Measurements from ENCODE around the gene DUSP7.
A peak's percentile ranks its signal among the peaks of the same experiment; 100 is the strongest.

DUSP7 gene

DNA sequence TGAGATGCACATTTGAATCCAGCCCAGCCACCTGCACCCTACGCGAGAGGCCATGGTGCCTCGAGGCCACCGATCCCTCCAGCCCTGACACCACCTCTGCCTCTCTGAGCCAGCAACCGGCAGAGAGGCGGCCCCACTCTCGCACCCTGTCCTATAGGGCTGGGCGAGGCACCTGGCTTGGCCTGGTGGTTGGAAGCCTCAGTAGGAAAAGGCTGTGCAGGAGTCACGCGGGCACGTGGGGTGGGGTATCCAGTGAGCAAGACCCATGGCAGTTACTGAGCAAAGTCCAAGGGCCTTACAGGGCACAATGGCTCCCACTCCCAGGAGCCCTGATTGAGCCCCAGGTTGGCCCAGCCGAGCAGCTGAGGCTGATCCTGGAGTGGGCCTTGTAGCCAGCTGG lies 12.4 kb upstream of the DUSP7 start:
- DNase-seq (ENCODE audit: low read depth) = no peak

DNA sequence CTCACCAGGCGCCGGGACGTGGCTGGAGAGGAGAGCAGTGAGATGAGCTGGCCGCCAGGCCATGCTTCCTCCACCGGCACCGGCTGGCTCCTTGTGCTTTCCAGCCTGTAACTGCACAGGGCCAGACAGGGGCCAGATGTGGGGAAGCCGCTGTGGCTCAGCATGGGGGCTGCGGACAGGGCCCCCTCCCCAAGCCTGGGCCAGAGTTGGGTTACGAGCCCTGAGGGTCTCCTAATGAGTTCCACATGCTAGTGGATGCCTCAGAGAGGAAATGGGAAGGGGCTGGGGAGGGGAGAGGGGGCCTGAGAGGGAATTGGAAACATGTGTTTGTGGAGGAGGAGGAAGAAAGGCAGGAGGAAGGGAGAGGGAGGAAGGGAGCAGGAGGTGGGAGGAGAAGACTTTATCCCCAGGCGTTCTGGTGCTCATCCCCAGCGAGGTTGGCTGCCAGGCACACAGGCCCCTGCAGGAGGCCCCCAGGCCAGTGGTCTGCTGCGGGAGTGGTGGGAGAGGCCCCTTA lies 11.7 kb upstream of the DUSP7 start:
- peak; percentile 46 for DNase-seq (ENCODE audit: low read depth)

DNA sequence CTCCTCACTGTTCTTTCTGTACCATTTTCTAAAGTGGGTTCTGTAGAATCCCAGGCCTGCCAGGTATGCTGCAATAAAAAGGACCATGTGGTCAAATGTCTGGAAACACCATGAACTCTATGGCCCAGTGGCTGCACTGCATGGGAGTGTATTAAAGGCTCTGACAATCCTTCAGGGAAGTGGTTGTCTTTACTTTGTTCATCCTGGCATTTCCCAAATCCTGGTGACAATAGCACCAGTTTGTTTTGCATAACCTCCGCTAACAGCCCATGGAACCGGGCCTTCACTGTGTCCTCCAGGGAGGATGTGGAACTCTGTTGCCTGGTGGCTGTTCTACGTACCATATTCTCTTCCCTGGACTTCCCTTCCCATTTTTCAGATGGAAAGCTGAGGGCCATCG lies 11.2 kb upstream of the DUSP7 start:
- no peak for DNase-seq (ENCODE audit: low read depth)

DNA sequence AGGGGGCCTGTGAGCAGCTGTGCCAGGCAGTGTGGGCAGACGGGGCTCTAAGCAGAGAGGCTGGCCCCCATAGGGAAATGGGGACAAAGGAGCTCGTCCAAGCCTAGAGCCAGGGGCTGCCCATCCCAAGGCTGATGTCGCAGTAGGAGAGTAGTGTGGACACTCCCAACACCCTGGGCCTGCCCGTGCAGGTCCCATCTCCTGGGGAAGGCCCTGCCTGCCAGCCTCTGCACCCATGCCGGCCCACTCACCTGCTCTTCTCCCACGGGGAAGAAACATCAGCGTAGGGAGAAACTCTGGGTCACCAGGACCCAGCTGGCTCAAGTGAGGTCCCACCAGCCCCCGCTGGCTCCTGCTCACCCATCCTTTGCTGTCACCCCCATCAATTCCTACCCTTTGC lies 10.7 kb upstream of the DUSP7 start:
- DNase-seq (ENCODE audit: low read depth) = no peak

DNA sequence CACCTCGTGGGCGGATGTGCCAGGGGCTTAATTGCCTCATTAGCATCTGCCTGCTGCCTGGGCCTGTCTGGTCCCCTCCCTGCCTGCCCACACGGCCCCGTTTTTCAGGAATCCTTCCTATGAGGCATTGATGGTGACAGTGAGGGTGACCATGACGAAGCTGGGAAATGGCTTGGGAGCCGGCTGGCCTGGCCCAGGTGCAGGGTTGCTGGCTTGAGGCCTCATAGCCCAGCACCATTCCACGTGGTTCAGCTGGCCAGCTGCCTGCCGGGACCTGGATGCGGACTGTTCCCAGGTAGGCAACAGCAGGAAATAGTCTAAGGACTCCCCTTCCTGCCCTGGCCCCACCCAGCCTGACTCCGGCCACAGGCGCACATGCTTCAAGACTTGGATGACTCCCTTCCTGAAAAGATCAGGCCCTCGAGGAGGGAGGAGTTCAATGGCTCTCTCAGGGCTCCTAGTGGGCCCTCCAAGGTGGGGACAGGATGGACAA lies 8.9 kb upstream of the DUSP7 start:
- no peak for DNase-seq (ENCODE audit: low read depth)

DNA sequence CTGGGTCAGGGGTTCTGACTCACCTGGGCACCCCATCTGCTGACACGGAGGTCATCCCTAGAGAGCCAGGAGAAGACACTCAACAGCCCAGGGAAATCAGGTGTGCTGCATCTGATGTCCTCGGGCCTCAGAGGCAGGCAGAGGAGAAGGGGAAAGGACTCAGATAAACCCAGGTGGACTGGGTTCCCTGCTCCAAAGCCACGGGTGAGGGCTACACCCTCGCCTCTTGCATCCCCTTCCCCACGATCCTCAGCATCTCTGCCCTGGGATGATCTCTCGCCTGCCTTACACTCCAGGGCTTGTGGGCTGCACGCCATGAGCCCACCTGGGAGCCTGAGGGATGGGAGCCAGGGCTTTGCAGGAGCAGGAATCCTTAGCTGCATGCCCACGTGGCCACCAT lies 8.2 kb upstream of the DUSP7 start:
- DNase-seq (ENCODE audit: low read depth) = no peak

DNA sequence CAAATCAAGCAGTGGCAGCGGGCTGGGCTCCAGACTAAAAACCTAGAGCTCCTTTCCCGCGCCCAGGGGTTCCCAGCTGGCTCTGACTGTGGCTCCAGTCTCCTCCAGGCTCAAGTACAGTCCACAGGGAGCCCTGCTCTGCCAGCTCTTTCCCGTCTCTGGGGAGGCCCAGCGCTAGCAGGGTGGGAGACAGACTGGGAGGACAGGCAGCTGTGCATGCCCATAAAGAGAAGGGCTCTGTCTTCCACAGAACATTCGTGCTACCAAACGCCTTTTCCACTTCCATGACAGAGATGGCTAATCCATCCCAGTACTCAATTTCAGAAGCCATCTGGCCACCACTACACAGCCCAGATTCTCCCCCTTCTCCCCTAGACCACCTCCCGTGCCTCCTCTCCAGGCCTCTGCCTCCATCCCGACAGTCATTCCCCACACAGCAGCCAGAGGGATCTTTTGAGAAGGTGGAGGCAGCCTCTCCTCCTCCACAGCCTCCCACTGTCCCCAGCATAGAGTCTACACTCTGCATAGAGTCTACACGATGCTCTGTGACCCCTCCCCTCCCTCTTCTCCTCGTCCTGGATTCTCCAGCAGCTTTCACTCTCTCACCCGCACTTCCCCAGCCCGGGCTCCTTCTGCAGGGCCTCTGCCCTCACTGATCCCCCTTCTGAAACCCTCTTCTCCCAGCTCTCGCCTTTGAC lies 6.8 kb upstream of the DUSP7 start:
- no peak for DNase-seq (ENCODE audit: low read depth)

DNA sequence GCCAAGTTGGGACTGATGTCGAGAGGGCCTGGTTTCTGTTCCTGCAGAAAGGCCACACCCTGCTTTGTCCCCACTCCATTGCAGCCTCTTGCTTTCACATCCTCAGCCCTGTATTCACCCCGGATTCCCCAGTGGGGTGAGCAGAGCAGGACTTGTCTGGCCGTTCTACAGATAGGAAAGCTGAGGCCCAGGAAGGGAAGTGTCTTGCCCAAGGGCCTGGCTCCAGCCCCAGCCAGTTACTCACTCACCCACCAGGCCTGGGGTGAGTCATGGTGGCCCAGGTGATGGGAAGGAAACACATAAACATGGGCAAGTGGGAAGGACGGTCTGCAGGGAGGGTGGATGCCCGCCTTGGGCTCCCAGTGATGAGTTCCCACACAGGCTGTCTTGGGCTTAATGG lies 6.1 kb upstream of the DUSP7 start:
- peak; percentile 91 for DNase-seq (ENCODE audit: low read depth)

DNA sequence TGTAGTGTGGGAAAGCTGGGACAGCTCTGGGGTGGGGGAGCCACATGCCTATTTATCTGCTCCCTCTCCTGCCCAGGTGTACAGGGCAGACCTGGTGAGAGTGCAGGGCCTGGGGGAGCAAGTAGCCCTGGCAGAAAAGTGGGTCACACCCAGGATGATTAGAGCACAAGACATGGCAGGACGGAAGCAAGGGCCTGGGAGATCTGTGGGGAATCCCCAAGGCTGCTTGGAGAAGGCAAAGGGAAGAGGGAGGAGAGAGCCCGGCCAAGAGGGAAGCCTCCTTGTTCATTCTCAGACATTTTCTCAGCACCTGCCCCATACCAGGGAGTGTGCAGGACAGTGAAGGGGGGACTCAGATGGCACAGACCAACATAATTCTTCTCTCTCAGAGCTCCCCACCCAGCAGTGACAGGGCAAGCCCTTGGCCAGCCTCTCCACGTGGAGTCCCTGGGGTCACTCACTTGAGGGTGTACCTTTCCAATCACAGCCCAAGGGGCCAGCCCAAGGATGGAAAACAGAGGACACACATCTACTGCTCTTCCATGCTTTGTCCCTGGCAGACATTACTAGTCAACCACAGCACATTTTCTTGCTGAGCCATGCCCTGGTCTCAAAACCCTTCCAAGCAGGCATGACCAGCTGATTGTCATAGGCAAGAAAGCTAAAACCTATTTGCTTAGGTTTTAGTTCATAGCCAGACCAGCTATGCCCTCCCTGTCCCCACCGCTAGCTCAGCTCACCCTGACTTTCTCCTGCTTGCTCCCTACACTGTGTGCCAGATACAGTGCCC lies 4.9 kb upstream of the DUSP7 start:
- DNase-seq (ENCODE audit: low read depth) = no peak

DNA sequence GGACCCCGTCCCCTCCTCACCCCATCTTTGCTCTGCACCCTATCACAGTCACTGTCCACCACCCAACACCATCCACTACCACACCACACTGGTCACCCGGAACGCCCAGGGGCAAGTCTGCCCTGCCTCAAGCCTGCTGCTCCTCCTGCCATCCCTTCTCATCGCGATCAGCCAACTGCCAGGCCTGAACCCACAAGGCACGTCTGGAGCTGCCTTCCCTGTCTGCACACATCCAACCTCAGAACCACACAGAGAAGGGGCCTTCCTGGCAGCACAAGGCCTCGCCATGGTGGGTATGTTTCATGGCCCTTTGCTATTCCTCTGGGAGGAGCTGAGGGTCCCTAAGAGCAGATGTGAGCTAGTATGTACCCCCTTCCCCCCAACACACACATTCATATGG lies 3.4 kb upstream of the DUSP7 start:
- DNase-seq (ENCODE audit: low read depth) = no peak

DNA sequence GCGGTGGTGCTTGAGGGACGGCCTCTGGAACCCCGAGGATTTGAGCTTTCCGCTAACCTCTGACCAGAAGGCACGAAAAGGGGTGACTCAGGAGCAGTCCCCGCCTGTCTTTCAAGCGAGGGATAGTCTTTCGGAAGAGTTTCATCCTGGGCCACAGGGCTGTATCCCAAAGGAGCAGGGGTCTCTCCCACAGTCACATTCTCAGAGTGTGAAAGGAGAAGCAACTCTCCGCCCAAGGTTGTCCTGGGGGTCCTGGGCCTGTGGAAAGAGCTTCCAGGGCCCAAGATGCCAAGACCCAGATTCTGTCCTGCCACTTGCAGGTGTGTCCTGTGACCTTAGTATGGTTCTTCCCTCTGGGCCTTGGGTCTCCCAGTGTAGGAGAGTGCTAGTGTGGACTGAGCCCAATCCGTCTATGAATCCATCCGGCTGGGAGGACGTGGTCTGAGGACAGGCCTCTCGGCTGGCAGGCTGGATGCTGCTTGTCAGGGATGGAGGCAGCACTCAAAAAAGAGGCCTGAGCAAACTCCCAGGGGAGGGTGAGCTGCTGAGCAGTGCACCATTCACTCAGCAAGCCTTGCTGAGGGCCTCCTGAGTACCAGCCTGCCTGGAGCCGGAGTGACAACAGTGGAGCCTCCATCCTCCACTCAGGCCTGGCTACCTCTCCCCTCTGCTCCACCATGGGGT lies 1.6 kb upstream of the DUSP7 start:
- DNase-seq (ENCODE audit: low read depth) = no peak

DNA sequence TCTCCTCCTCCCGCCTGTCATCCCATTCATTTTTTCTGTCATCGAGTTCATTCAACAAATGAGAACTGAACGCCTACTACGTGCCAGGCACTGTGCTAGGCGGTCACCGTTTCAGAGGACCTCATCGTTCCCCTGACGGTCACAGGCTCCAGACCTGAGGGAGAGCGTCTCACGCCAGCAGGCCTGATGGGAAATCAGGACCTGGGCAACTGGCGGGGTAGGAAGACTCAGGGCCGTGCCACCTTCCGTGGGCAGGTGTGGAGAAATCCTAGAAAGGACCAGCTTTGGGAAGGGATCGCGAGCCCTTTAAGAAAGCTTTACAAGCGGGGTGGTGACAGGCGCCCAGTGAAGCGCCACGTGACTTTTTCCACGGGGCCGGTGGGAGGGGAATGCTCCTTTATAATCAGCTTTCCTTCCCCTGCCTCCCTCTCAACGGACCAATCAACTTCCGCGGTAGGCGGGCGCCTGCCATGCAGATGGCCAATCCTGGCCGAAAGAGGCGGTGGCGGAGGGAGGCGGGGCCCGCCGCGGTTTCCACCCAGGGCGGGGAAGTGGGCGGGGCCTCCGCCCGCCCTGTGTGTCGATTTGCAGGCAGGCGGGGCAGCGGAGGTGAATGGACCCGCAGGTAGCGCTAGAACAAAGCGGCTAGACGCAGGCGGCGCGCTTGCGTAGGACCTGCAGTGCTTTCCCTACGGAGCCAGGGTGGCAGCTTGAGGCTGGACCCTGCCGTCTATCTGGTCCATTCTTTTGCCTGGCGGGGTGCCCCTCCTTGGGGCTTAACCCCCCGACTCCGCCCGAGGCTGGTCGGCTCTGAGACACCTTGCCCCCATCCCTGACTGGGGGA lies 819 bp upstream of the DUSP7 start:
- peak; percentile 98 for DNase-seq (ENCODE audit: low read depth)

DNA sequence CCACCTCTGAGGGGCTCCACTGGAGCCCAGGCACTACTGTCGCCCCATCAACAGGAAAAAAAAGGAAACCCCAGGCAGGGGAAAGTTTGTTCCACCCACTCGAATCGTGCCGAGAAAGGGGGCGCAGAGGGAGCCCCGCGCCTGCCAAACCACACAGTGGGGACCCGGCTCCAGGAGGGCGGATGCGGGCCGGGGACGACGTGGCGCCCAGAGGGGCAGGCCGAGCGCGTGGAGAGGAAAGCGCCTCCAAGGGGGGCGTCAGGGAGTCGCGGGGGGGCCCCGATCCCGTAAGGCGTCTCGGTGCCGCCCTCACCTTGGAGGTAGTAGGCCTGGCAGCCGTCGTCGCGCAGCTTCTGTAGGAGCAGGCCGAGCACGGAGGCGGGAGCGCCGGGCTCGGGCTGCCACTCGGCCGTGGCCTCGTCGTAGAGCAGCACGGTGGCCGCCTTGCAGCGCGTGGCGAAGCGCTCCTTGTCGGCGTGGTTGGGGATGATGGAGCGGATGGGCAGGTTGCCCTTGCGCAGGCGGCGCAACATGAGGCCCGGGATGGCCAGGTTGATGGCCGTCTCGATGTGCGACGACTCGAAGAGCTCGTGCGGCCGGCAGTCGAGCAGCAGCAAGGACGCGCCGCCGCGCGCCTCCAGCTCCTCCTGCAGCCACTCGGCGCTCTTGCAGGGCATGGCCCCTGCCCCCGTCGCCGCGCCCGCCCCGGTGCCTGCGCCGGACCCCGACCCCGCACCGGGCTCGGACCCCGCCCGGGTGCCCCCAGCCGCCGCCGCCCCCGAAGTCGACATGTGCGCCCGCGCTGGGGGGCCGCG lies 627 bp downstream of the DUSP7 start:
- DNase-seq (ENCODE audit: low read depth) = peak; percentile 41

DNA sequence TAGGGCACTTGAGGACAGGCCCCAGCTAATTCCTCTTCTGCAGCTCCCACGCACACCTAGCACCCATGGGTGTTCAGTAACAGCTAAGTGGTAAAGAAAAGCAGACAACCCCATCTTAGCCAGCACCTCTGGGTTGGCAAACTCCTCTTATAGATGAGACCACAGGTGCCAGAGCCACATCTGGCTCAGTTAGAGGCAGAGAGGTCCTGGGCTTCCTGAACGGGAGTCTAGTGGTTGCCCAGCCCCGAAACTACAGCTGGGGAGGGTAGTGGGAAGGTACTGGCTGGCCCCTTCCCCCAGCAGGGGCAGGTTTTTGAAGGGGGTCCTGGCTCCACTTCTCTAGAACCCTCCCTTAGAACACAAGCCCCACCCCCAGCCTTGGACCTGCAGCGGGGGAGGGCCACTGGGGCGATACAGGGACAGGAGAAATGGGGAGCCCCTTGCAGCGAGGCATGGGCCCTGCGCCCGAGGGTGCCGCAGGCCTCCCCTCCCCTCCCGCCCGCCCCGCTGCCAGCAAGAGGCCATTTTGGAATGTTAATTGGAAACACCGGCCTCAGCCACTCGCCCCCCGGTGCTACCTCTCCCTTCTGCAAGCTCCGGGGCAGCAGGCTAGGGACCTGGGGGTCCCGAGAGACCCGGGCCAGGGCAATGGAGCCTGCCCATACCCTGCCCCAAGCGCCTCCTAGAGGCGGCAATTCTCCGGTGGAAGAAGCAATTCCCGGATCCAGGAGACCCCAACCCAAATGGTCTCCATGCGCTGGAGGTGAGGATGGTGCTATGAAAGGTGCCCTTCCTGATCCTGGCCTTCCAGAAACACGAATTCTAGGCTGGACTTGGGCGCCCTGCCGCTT lies 1.5 kb downstream of the DUSP7 start:
- no peak for DNase-seq (ENCODE audit: low read depth)

DNA sequence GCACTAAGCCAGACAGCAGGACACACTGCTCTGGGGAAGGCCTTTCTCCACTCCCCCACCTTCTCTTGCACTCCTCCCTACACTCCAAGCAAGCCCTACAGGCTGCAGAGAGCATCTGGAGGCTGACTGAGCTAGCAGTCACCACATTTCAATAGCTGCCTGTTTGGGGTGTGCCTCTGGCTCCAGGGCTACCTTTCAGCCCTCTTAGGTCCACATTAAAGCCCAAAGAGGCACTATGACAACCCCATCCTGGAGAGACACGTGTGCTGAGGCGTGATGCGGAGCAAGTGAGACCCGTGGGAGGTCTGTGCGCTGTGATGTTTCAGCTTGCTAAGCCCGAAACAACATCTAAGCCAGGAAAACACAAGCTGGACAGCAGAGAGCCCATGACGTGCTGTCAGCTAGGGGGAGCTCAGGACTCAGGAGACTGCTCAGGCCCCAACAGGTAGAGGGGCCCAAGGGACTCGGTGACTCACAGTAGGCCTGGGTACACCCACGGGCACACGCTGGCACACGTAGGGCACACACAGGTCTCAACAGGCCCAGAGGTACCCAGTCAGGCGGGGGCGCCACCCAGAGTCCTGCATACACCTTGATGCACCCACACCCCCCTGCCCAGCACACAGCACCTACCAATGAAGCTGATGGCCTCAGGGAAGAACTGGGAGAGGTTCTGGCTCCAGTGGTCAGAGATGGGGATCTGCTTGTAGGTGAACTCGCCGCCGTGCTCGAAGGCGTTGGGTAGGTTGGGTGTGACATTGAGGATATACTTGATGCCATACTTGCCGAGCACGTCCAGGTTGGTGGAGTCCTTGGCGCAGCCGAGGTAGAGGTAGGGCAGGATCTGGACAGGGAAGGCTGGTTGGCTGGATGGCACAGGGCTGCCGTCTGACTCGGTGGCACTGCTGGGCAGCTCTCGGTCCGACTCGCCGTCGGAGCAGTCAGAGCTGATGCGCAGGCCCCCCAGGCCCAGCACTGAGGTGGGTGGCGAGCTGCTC lies 2.8 kb downstream of the DUSP7 start:
- DNase-seq (ENCODE audit: low read depth) = peak; percentile 49

DNA sequence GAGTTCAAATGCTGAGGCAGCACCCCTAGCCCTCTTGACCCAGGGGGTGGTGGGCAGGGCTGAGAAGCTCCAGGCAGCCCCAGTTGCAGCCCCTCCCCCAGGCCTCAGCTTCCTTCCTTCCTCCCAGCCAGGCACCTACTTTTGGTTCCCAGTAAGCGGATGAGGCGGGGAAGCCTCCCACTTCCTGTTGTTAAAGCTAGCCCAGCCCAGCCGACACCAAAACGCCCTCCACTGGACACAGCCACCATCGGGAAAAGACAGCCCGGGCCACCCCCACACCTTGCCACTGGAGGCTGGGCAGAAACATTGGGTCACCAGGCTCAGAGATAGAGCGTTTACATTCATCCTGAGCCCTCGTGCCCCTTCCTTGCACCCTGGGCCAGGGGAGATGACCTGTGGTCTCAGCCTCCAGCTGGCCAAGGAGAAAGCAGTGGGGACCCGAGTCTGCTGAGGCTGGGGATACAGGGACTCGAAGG lies 3.5 kb downstream of the DUSP7 start:
- peak; percentile 79 for DNase-seq (ENCODE audit: low read depth)

DNA sequence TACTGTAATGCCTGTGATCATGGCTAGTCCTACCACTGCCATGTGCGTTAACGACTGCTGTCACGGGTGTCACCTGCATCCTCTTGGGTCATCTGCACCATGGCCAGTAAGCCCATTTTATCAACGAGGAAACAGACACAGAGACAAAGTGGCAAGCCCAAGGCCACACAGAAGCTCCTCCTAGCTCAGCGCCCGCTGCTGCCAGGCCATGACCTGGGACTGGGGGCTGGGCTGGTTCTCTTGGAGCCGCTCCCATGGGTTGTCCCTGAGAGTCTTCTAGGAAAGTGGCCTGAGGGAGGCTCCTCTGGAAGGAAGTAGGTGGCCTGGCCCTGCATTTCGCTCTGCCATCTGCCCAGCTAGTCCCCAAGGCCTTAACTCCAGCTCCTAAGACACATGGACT lies 4.9 kb downstream of the DUSP7 start:
- no peak for DNase-seq (ENCODE audit: low read depth)

DNA sequence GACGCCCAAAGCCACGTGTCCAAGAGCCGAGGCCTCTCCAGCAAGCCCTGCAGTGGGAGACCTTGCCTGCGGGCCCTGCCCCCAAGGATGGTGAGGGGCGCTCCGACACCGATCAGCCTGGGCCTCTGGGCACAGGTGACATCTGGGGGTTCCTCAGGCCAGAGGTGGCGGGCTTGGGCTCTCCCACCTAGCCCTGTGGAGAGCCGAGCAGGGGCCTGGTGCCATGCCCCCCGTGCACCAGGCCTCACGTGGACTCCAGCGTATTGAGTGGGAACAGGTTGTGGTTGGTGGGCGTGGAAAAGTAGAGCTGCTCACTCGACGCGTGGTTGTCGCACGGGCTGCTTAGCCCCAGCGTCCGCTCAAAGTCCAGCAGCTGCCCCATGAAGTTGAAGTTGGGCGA lies 5.8 kb downstream of the DUSP7 start:
- no peak for DNase-seq (ENCODE audit: low read depth)

DNA sequence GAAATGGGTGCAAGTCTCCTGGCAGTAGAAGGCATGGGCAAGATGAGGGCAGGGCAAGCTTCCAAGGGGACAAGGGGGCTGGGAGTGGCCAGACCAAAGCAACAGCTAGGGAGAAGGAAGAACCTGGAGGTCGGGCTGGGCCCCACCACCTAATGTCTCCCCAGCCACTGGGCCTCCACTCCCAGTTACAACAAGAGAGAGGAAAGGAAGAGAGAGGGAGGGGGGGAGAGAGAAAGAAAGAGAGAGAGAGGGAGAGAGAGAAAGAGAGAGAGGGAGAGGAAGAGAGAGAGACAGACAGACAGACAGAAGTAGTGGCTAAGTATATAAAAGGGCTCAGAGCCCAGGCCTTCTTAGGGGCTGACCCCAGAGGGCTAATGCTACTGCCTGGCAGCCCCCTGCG lies 6.9 kb downstream of the DUSP7 start:
- no peak for DNase-seq (ENCODE audit: low read depth)
